HG03135 (cell line): ENCODE measurements around the gene ASF1B.
"Not testable (repeated sequence)": the region's sequence is repeated elsewhere in the genome, so short reads cannot be mapped to it uniquely, and the experiment has no call there.

ENCODE experiments used
- ATAC-seq: cut with Tn5 transposase; IDR thresholded peaks from one replicate; pipeline ENCODE4 v1.9.1; 2021; ENCODE audit warnings: mild to moderate bottlenecking, moderate library complexity; ENCODE audit not compliant: unreplicated experiment

ASF1B gene

DNA sequence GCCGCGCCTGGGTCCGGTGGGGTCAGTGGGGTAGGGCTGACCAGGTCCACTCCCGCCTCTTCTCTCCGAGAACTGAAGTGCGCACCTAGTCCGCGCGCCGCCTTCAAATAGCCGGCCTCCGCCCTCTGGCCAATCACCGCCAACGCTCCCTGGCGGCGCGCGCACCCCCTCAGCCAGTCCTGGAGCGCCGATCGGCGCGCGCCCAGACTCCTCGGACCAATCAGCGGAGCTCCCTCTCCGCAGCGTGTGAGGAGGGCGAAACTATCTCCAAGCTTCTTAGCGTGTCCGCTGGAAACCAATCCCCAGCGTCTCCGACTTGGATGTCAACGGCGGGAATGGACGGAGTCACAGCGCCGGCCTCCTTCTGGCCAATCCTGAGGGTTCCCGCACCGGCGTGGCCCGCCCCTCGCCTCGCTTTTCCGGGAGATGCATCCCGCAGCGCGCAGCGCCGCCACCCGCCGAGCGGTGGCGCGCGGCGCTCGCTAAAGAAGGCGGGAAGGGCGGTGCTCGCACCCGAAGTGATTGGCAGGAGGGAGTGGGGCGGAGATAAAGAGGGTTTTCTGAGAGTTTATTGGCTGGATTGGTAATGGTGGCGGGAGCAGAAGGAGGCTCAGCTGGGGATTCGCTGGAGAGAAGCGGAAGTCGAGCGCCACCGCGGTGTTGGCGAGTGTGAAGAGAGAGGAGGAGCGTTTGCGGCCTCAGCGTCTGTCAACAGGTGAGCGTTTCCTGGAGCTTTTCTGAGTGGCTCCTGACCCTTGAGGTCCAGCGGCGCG, at the start of gene ASF1B:
Gene ASF1B, minus strand, starts transcription at position 81 of the 773 bp plus-strand sequence. CDS start 133 bp downstream, outside the sequence.
- peak; percentile 79 for ATAC-seq

DNA sequence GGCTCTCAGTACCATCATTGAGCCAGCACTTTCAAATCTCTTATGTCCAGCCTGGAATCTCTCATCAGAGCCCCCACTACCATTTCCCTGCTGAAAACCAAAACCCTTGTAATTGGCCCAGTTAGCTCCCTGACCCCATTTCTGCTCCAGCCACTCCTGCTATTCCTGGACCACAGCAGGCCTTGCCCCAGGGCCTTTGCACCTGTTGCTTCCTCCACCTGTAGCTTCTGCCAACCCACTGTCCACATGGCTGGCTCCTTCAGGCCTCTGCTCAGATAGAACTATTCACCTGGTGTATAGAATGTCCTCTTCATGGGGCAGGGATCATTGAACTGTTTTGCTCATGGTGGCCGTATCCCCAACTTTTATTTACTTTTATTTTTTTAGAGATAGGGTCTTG, 49.3 kb upstream of the ASF1B start:
- not testable (repeated sequence) for ATAC-seq

DNA sequence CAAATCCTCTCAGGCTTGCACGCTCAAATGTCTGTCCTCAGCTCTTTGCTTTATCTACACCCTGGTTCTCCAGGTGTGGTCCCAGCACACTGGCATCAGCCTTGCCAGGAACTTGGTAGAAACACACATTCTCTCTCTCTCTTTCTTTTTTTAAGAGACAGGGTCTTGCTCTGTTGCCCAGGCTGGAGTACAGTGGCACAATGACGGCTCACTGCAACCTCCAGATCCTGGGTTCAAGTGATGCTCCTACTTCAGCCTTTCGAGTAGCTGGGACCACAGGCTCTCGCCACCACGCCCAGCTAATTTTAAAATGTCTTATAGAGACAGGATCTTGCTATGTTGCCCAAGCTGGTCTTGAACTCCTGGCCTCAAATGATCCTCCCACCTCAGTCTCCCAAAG, 48.8 kb upstream of the ASF1B start:
- ATAC-seq = no peak

DNA sequence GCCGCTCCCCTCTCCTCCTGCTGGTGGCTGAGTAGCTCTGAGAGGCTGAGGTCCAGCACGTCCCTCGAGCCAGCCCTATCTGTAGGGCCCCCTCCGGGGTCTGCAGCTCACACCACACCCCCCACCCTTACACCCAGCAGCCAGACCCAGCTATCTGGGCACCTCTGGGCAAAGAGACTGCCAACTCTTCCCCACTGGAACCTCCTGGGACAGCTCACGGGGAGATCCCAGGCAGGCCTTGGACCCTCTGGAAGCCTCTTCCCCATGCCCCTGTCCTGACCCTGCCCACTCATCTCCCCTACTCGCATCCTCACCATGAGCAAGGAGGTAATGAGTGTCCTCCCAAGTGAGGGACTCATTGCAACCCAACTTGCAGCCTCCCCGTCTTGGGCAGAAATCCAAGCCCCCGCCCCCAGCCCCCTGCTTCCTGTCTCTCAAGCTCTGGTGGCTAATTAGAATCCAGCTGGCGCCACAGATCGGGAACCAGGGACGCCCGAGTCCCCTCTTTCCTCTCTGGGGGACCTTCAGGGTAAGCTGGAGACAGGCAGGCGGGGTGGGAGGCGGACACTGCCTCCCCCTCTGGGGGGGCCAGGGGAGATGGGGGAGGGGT, 47.5 kb upstream of the ASF1B start:
- ATAC-seq = no peak

DNA sequence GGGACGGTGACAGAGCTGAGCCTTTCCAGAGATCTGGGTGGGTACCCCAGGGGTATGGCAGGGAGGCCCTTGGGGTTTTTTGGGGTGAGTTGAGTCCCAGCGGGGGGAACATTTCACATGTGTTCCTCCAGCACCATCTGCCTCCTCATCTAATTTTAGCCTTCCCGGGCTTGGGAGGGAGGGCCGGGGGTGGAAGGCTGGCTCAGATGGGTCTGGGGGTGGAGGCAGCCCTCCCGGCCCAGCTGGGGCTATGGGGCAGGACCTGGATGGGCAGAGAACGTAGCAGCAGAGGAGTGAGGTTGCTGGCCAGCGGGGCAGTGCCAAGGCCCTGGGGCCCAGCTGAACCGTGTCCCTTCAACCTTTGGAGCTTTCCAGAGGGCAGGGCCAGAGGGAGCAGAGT, 46.1 kb upstream of the ASF1B start:
- ATAC-seq = no peak

DNA sequence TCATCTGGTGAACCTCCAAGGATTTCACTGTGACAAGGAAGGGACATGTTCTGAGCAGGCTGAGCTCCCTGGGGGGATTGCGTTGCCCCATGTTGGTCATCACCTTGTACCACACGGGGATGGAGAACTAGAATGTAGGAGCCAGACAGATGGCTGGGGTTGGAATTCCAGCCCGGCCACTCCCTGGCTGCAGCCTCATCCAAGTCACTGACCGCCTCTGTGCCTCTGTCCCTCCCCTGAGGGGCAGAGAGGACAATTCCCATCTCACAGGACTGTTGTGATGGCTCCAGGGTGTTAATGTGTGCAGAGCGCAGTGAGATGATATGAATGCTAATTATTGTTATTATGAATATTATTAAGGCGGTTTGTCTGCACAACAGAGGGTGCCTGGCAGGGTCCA, 45.5 kb upstream of the ASF1B start:
- no peak for ATAC-seq

DNA sequence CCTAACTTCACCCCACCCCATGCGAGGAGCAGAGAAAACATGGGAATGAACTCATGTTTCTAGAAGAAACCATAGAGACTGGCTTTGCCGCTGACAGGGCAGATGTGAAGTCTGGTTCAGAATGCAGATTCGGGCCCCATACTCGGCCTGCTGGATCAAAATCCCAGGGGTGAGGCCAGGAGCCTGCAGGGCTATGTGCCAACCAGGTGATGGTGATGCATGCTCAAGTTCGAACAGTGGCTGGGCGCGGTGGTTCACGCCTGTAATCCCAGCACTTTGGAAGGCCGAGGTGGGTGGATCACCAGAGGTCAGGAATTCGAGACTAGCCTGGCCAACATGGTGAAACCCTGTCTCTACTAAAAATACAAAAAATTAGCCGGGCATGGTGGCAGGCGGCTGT, 44.8 kb upstream of the ASF1B start:
- not testable (repeated sequence) for ATAC-seq

GRCh38 chr19:14177496-14178074, 41.2 kb upstream of the ASF1B start:
- no peak for ATAC-seq

GRCh38 chr19:14175351-14175792, 39.0 kb upstream of the ASF1B start:
- ATAC-seq = no peak

DNA sequence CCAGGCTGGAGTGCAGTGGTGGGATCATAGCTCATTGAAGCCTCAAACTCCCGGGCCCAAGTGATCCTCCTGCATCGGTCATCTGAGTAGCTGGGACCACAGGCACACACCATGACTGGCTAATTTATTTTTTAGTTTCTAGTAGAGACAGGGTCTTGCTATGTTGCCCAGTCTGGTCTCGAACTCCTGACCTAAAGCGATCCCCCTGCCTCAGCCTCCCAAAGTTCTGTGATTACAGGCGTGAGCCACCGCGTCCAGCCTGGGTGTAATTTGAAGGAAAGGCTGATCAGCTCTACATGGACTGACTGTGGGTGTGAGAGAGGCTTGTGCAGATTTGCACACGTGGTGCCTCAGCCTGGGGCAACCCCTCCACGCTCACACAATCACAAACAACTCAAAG, 38.5 kb upstream of the ASF1B start:
- ATAC-seq = no peak

- ATAC-seq = no peak
Measured at GRCh38 chr19:14168993-14169392, 32.6 kb upstream of the ASF1B start.

GRCh38 chr19:14168259-14168972, 32.0 kb upstream of the ASF1B start:
- ATAC-seq = no peak

DNA sequence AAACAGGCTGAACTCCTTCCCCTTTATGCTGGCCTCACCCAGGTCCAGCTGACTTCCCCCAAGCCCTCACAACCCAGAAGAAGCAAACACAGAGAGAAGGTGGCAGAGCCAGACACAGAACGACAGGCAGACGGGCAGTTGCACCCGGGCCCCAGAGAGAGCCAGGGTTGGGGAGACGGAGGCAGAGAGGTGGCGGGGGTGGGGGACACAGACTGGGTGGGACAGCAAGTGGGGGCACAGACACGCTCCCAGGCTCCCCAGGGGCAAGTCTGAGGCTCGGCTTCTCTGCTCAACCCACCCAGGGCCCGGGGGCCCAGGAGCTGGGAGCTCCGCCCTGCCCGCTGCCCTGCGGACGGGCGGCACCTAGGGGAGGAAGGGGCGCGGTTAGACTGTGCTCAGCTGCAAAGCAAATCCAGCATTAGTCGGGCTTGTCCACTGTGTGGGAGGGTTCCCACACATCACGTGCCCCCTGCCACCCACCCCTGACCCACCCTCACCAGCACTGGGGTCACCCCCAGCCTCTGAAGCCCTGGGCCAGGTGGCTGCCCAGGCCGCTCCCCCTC, 31.3 kb upstream of the ASF1B start:
- ATAC-seq = no peak

DNA sequence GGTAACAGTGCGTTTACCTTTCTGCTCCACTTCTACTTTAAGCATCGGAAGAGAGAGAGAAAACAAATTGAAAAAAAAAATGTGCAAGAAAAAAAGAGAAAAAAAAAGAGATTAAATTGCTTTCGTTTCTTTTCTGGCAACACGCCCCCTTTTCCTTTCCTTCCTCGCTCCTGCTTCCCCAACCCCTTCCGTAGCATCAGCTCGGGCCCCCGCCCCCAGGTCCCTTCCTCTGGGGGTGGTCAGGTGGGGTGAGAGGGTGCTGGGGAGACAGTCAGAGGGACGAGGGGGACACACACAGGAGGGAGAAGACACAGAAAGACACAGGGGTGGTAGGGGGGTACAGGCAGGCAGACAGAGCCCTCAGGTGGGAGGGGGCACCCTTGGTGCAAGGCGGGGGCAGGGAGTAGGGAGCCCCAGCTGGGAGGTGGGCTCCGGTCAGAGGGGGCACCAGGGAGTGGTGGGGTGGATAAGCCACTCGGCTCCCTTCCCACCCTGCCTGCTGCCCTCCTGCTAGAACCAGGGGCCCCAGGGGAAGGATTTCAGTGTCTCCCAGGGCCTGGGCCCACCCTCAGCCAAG, 30.7 kb upstream of the ASF1B start:
- ATAC-seq = no peak

- no peak for ATAC-seq
Measured at GRCh38 chr19:14165990-14166830, 29.8 kb upstream of the ASF1B start.

DNA sequence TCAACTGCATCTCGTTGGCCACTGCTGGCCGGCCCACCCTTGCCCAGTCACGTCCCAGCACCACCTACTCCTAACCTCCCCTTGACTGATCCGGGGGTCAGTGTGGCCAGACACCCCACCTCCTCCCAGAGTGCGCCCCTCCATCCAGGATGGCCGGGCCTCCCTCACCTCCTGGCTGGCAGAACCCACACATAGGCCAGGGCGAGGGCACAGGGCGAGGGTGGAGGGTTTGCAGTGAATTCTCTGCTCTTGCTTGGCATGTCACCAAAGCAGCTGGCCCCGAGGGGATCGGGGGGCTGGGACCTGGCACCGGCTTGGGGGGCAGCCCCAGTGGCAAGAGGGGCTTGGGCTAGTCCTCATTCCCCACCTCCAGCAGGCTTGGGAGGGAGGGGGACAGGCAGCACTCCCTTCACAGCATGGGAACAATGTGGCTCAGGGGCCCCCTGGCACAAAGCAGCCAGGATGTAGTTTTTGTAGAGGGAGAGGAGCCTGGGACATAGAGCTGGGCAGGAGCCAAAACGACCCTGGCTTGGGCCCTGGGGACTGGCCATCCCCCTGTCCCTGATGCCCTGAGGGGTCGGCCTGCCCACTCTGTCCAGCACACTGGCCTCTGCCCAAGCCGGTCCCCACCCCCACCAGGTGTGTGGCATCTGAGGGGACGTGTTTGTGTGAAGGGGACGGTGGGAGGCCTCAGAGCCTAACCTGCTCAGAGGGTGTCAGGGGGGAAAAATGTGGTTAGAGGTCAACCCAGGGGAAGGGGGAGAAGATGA, 28.5 kb upstream of the ASF1B start:
- no peak for ATAC-seq

GRCh38 chr19:14164082-14164481, 27.7 kb upstream of the ASF1B start:
- ATAC-seq = no peak

DNA sequence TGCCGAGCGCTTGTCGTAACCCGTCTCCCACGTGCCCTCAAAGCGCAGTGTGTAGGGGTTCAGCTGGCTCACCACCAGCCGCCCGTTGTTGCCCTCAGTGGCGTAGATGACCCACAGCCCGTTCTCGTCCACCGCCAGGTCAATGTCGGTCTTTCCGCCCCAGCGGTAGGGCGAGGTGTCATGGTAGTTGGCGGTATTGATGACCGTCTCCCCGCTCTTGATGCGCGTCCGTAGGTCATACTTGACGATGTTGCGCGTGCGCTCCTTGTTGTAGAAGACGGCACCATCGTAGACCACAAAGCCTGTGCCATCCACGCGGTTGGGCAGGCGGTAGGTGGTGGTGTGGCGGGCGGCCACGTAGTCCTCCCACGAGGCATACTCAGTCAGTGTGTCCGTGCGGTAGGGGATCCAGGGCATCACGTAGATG, 26.5 kb upstream of the ASF1B start:
- ATAC-seq = no peak

- ATAC-seq = no peak
Measured at GRCh38 chr19:14161305-14161704, 24.9 kb upstream of the ASF1B start.
